CD4-positive, alpha-beta T cell treated with Interleukin-15 for 4 hours (primary cell): ENCODE measurements around the gene HTT-AS.
"Not testable (repeated sequence)": the region's sequence is repeated elsewhere in the genome, so short reads cannot be mapped to it uniquely, and the experiment has no call there.

Source experiments
- DNase-seq: peaks from one replicate; pipeline ENCODE4 v3.0.0-alpha.2; 2020; ENCODE audit warnings: low spot score

The HTT-AS gene

DNA sequence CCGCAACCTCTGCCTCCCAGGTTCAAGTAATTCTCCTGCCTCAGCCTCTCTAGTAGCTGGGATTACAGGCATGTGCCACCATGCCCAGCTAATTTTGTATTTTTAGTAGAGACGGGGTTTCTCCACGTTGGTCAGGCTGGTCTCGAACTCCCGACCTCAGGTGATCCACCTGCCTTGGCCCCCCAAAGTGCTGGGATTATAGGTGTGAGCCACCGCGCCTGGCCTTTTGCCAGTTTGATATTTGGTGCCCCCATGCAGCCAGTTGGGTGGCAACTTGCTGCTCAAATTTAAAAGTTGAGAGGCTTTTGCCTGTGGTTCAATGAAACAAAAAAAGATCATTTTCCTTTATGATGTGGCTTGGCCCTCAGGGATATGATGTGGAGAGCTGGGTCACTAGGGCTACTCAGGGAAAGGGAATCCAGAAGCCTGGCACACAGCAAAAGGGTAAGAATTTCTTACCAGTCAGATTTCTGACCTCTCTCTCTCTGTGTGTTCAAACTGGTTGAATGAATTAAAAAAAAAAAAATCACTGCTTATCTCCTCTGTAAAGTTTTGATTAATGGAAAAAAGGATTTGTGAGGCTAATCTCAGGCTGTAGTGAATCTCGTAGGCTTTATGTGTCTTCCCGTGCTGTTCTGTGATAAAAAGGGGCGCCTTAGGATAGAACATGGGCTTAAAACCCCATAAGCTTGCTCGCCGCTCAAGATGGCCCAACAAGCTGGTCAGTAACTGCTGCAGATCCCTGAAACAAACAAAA, 23.0 kb downstream of the HTT-AS start:
- not testable (repeated sequence) for DNase-seq

DNA sequence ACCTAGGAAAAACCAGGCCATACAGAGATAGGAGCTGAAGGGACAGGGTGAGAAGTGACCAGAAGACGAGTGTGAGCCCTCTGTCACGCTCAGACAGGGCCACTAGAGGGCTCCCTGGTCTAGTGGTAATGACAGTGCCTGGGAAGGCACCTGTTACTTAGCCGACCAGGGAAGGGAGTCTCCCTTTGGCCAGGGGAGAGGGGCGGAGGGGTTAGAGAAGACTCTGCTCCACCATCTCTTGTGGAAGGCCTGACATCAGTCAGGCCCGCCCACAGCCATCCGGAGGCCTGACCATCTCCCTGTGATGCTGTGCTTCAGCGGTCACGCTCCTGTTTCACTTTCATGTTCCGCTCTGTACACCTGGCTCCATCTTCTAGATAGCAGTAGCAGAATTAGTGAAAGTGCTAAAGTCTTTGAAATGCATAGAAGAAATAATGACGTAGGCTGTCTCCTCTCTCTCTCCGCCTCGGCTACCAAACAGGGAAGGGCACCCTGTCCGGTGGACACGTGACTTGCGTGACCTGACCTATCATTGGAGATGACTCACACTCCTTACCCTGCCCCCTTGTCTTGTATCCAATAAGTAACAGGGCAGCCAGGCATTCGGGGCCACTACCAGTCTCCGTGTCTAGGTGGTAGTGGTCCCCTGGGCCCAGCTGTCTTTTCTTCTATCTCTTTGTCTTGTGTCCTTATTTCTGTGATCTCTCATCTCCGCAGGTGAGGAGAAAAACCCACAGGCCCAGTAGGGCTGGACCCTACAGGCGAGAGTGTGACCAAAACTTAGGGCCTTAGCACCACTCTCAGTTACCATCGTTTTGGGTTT, 26.7 kb downstream of the HTT-AS start:
- DNase-seq = peak; percentile 57

DNA sequence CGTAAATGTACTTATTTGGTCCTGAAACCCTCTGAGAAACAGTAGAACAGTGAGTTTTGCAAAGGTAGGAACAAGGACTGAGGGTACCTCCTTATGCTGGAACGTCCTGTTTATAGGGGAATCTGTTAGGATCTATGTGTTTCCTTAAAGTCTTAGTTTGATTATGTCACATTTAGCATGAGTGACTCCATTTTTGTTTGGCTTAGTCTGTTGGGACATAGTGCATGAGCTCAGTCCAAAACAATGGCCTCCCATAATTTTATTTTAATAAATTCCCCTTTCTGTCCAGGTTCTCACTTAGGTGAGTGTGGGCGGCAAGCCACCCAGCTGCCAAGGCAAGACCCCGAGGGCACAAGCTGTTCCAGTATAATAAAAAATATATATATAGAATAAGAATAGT, 27.7 kb downstream of the HTT-AS start:
- DNase-seq = no peak

DNA sequence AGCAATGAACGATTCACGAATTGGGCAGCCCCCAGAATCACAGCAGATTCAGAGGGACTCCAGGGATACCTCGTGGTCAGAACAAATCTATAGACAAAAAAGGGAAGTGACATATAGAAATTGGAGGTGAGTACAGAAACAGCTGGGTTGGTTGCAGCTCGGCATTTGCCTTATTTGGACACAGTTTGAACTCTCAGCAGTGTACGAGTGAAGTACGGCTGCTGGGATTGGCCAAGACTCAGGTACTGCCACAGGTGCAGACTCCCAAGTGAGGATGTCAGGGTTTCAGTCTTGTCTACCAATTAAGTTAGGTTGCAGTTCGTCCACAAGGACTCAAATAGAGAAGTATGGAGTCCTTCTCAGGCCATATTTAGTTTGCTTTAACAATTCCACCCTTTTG, 28.2 kb downstream of the HTT-AS start:
- no peak for DNase-seq

DNA sequence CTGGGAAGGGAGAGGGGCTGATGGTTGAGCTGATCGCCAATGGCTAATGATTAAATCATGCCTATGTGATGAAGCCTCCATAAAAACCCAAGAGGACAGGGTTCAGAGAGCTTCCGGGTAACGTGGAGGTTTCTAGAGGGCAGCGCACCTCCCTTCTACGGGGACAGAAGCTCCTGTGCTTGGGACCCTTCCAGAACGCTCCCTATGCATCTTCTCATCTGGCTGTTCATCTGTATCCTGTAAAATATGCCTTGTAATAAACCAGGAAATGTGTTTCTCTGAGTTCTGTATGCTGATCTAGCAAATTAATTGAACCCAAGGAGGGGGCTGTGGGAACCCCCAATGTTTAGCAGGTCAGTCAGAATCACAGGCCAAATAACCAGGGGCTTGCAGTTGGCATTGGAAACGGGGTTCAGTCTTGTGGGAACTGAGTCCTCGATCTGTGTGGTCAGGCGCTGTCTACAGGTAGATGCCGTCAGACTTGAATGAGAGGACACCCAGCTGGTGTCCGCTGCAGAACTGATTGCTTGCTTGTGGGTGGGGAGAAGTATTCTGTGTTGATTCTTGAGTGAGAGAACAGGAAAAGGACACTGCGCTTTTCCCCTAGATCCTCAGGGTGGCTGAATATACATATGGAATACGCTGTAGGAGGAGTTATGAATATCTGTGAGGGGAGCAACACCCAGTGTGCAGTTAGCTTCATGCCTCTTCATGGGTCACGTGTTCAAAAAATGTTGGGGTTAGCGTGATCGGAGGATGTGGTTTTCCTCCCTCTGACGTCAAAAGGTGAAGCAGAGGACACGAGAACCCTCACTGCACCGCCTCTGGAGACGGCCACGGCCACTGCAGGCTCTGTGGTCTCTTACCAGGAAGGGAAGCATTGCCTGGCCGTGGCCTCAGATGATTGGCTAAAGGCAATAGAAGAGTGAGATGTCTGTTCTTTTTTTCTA, 29.2 kb downstream of the HTT-AS start:
- DNase-seq = peak; percentile 53

DNA sequence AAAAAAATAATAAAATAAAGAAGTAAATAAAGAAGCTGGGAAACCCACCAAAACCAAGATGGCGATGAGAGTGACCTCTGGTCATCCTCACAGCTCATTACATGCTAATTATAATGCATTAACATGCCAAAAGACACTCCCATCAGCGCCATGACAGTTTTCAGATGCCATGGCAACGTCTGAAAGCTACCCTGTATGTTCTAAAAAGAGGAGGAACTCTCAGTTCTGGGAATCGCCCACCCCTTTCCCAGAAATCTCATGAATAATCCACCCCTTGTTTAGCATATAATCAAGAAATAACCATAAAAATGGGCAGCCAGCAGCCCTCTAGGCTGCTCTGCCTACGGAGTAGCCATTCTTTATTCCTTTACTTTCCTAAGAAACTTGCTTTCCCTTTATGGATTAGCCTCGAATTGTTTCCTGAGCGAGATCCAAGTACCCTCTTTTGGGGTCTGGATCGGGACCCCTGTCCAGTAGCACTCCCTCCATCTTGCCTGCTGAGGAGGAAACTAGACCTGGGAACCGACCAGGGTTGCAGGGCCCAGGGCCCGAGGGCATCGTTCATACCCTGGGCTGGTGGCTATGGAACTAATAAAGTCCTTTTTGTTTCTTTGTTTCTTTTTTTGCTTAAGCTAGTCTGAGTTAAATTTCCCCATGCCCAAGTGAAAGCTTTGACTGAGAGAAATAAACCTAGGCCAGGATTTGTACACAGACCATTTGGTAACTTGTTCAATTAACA, 30.9 kb downstream of the HTT-AS start:
- no peak for DNase-seq

DNA sequence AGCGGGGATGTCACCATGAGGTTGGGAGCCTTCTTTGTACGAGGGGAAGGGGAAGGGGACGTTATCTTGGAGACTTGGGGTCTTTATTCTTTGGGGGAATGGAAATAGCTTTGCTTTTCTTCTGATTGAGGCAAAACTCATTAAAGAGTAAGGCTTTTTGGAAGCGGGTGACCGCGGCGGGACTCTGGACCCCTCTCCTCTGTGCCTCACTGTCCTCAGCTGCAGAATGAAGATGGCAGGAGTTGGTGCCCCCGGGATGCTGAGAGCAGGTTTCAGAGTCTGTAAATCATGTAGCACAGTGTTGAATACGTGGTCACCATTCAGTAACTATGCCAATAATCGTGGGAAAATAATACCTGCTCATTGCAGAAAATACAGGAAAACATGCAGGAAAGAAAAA, 32.1 kb downstream of the HTT-AS start:
- DNase-seq = no peak

DNA sequence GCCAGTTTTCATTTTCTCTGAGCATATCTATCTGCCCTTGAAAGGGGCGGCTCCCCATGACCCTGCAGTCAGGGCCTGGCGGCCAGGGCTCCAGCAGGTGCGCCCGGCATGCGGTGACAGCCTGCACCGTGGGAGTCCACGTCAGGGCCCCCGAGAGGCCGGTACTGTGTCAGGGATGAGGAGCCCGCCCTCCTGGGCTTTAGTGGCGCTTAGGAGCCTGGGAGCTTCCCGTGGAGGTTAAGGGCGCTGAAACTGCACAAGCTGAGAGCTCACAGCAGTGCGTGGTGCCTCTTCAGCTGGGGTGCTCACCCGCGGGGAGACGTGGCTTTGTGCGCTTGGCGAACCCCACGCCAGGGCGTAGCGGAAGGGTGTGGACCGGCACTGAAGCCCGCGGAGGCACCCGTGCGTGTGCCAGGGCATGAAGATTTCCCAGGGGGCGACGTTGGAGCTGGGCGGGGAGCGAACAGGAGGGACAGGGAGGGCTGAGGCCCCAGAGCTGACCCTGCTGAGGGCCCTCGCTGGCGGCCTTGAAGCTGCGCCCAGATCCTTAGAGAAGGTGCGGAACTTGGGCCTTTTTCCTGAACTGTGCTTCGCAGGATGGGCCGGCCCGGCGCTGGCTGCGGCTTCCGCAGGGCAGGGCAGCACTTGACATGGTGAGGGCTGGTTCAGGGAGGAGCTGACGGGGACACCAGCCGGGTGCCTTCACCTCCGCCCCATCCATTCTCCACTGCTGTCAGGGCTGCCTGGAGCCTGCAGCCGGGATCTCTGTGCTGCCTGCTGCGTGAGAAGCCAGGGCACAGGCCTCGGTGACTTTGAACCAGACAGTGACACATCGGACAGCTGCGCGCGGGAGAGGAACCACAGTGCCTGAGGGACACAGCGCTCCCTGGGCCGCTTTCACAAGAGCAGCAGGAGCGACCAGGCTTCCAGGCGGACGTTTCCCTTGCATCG, 32.9 kb downstream of the HTT-AS start:
- peak; percentile 34 for DNase-seq

DNA sequence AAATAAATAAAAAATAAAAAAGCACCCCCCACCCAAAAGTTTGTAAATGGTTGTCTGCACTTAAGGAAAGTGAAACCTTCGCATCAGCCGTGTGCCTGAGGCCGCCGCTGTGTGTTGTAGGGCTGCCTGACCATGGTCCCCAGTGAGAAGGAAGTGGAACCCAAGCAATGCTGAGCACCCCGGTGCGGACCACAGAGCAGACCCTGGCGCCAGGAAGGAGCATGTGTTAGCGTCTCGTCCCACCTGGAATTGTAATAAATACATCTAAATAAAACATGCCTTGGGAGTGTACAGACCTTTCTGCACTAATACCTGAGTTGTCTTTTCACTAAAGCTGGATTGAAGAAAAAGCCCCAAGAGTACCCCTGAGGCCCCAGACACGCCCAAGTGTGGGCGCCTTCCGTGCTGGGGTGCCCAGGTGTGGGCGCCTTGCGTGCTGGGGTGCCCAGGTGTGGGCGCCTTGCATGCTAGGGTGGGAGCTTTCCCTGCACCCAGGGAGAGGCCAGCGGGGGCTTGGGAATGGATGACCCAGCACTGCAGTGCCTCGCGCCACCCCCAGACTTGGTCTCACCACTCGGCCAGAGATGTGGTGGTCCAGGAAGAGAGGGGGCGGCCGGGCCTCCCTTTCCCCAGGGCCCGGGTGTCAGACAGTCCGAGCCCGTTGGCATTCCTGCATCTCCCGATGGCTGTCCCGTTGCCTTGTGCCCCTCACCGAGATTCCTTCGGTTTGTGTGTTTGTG, 33.7 kb downstream of the HTT-AS start:
- no peak for DNase-seq

DNA sequence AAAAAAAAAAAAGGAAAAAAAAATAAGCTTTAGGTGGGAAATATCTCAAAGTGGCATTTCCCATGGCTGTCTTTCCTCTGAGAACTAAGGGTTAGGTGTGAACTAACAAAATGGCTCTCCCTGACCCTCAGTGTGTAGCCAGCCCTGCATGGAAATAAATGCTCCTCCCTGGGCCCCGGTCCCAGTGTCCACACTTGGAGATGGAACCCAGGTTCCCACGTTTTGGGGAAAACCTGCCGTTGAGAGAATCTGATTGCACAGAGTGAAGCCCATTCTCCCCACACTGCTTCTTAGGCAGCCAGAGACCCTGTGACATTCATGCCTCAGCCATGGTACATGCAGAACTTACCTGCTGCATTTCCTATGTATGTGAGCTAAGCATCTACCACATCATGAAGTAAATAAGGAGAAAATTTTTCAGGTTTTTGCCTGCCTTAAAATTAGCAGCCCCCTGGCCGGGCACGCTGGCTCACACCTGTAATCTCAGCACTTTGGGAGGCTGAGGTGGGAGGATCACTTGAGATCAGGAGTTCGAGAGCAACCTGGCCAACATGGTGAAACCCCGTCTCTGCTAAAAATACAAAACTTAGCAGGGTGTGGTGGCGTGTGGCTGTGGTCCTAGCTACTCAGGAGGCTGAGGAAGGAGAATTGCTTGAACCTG, 34.5 kb downstream of the HTT-AS start:
- DNase-seq = no peak

DNA sequence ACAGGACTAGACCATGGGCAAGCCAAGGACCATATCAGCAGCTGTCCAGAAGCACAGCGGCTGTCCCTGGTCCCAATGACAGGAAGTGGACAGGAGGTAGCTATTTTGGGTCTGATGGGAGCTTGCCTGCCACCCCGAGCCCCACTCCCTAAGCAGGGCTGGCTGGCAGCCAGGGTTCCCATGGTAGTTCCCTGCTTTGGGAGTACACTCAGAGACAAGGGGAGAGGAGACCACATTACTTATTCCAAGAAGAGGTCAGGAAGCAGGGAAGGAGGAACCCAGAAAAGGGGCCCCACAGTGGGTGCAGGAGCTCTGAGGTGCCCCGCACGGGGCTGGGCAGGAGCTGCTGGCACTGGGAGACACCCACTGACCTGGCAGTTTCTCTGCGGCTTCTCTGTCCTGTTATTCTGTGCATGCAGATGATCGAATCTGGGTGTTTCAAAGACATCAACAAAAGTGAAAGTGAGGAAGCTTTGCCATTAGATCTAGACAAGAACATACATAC, 36.3 kb downstream of the HTT-AS start:
- no peak for DNase-seq

DNA sequence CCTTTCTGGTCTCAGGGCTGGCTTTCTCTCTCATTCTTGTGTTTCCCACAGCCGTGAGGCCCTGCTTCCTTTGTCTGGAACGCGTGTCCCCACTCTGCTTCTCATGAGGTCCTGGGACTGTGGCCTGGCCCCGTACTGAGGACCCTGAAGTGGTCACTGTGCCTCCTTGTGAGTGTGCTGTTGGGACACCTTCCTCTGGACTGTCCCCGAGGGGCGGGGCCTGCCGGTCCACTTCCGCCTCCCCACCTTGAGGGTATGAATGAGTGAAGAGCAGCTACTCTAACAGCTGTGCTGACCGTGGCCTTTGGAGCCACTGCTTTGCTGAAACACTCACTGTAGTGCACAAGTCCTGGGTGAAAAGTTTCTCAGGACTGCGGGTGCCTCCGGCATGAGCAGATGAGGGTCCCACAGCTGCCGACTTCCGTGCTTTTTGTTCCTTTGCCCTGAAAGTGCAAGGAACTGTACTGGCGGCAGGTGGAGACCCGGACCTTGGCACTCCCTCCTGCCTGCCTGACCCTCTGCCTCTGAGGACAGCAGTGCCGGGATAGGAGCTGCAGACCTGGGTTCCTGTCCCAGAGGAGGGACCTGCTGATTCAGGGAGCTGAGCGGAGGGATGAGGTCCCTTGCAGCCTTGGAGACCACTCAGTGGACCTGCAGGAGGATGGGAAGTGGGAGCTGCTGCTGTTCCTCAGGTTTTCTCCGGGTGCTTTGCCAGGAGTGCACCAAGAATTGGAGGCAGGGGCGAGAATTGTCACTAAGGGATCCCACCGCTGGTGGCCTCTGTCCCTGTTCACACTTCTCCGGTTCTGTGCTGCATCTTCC, 38.0 kb downstream of the HTT-AS start:
- DNase-seq = no peak

DNA sequence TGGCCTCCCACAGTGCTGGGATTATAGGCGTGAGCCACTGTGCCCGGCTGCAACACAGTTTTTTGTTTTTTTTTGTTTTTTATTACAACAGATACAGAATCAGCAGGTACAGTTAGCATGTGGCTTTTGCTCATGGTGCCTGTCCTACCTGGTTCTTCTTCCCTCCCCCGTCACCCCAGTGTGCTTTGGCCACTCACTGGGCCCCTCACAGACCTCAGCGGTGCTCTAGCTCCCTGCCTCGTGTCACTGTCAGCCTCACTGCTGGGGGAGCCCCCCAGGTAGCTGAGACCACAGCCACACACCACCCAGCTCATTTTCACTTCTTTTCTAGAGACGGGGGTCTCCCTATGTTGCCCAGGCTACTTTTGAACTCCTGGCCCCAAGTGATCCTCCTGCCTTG, 38.7 kb downstream of the HTT-AS start:
- DNase-seq = no peak

DNA sequence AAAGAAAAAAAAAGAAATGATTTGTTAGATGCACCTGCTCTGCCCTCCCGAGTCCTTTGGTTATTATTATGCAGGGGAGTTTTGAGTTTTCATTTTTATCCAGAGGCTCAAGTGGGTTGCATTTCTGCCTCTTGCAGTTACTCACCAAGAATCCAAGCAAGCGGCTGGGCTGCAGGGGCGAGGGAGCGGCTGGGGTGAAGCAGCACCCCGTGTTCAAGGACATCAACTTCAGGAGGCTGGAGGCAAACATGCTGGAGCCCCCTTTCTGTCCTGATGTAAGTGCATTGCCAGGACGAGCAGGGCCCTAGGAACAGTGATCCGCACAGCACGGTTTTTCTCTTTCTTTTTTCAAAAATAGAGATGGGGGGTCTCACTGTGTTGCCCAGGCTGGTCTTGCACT, 39.1 kb downstream of the HTT-AS start:
- DNase-seq = no peak

DNA sequence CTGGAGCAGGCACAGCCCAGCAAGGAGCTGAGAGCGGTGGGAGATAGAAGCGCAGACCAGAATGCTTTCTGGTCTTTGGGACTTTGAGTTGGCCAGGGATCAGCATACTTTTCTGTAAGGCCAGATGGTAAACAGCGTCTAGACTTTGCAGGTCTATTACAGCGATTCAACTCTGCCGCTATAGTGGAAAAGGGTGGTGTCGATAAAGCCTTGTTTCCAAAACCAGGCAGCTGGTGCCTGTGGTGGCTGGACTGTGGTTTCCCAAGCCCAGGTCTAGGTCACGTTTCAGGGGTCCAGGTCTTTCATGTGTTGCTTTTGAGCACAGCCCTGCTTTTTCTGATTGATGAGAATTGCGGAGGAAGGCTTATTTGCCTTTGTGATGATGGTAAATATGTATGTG, 40.1 kb downstream of the HTT-AS start:
- no peak for DNase-seq

DNA sequence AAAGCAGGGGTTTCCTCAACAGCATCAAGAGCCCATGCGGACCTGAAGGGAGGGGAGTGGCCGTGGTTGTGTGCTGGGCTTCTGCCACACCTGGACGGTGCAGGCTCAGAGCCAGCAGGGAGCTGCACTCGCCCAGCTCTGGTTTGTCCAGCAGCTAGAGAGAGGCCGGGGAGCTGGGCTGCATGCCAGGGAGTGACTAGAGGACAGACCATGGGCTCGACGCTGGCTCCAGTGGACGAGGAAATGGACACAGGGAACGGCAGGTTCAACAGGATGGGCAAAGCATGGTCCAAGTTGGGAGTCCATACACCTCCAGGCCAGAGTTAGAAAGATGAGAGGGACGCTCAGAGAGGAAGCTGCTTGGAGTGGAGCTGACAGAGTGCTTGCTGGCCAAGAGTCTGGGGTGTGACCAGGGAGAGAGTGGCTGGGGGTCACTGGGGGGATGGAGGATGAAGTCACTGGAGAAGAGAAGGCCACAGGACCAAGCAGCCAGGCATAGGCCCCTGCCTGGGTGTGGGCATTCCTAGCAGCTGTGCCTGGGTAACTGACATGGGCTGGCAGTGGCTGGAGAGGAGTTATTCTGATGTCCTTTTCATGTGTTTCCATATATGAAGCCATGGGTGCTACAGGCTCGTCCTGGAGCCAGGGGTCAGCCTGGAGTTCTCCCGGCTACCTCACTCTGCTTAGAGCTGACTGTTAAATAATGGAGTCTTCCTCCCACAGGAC, 42.8 kb downstream of the HTT-AS start:
- no peak for DNase-seq

DNA sequence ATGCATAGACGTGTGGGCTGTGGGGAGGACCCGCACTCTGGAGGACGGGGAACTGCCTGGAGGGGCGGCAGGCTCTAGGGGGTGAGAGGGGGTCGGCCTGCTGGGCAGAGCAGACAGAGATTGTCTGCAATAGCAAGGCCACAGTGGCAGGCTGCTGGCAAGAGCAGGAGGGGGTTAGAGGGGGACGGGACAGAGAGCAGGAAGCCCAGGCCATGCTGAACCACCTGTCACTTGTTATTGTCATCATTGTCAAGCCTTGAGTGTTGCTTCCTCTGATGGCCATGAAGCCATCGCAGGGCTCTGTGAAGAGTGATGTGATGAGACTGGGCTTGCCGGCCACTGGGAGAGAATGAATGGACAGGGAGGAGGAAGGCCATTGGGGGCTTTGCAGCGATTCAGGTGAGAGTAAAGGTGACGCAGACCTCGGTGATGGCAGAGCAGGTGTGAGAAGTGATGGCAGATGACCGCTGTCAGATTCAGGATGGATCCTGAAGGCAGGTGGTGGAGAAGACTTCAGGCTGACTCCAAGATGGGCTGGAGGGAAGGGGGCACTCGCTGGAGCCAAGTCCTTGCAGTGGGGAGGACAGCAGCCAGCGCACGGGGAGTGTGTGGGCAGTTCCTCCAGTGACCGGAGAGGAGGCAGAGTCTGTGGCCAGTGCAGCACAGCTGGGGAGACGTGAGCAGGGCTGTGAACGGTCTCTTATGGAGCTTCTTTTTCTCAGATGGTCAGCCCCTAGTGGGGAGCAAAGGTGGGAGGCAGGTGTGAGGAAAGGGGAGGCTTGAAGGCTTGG, 43.6 kb downstream of the HTT-AS start:
- no peak for DNase-seq
